WI38 (cell line): ENCODE results near the gene SLC35E3.

Source experiments
- H3K4me3 ChIP-seq: 2 replicates; pipeline ENCODE4 v1.5.1; 2011; ENCODE audit warnings: low read depth, mild to moderate bottlenecking, control low read depth, low read length
- CTCF ChIP-seq: IDR thresholded peaks from 2 replicates; pipeline ENCODE4 v1.5.1; 2012; ENCODE audit warnings: low read depth, mild to moderate bottlenecking, control low read depth, low read length

Gene SLC35E3

GRCh38 chr12:68808388-68809189, 62.6 kb downstream of the SLC35E3 start:
- no peak for TF ChIP-seq CTCF
- H3K4me3 ChIP-seq: peak overlapping the region; percentile 80

- peak overlapping the region; percentile 80 for H3K4me3 ChIP-seq
- no peak for TF ChIP-seq CTCF
Observed at GRCh38 chr12:68809190-68810026, 63.4 kb downstream of the SLC35E3 start.

GRCh38 chr12:68810027-68810389, 64.0 kb downstream of the SLC35E3 start:
- peak overlapping the region; percentile 80 for H3K4me3 ChIP-seq

GRCh38 chr12:68811573-68811972, 65.6 kb downstream of the SLC35E3 start:
- H3K4me3 ChIP-seq: peak overlapping the region; percentile 30

- no peak for TF ChIP-seq CTCF
- H3K4me3 ChIP-seq: peak overlapping the region; percentile 26; the same call in 1 of the 2 replicates
Observed at GRCh38 chr12:68812553-68813241, 66.7 kb downstream of the SLC35E3 start.

- H3K4me3 ChIP-seq: 0 out of 2 replicates have a peak overlapping the region, but pooled peaks have one; percentile 26
- no peak for TF ChIP-seq CTCF
Observed at GRCh38 chr12:68813242-68813593, 67.2 kb downstream of the SLC35E3 start.

GRCh38 chr12:68814490-68815231, 68.7 kb downstream of the SLC35E3 start:
- no peak overlapping the region for H3K4me3 ChIP-seq
- TF ChIP-seq CTCF: no peak
